Gastrocnemius medialis (tissue), 4 donors: ENCODE measurements around the gene ARL5C. TPM values are rescaled to one million over a fixed set of nuclear protein-coding genes. Genes with fewer than 3 reads are reported as not detected.

Experiments used
- ATAC-seq, 2 donors: fragments of 150-250 bp; one replicate each; pipeline ENCODE4 v1.9.1; 2016
- DNase-seq, 2 donors: peaks; one replicate each; pipeline ENCODE4 v3.0.0-alpha.2; 2019
- H3K27ac ChIP-seq, 4 donors: fragments of 200-600 bp; sonication (generic); 1 replicate in 1 of 4; 2 replicates in 3 of 4; pipeline ENCODE4 v1.5.1; 2016 to 2018; ENCODE audit warnings: mild to moderate bottlenecking in 2 of 4, moderate library complexity in 1 of 4
- H3K27me3 ChIP-seq, 3 donors: fragments of 200-600 bp; sonication (generic) in 2 of 3; 1 replicate in 1 of 3; 2 replicates in 2 of 3; pipeline versions ENCODE4 v1.5.1 to v1.6.0; 2016 to 2019; ENCODE audit warnings: mild to moderate bottlenecking in 1 of 3, moderate library complexity in 1 of 3
- H3K36me3 ChIP-seq, 2 donors: fragments of 200-600 bp; sonication (generic) in 1 of 2; one replicate each; pipeline ENCODE4 v1.5.1; 2017 to 2018
- H3K4me1 ChIP-seq, 2 donors: fragments of 200-600 bp; sonication (generic) in 1 of 2; one replicate each; pipeline ENCODE4 v1.5.1; 2016 to 2017; ENCODE audit warnings: mild to moderate bottlenecking in 2 of 2
- H3K4me3 ChIP-seq, 4 donors: fragments of 200-600 bp; sonication (generic) in 3 of 4; 1 replicate in 1 of 4; 2 replicates in 3 of 4; pipeline ENCODE4 v1.5.1; 2016 to 2019; ENCODE audit warnings: mild to moderate bottlenecking in 2 of 4
- H3K9me3 ChIP-seq, 3 donors: fragments of 200-600 bp; sonication (generic) in 2 of 3; 1 replicate in 1 of 3; 2 replicates in 2 of 3; pipeline ENCODE4 v1.5.1; 2016 to 2019
- POLR2A ChIP-seq, 2 donors: fragments of 450-650 bp; IDR thresholded peaks; one replicate each; pipeline ENCODE4 v1.6.1; 2017; ENCODE audit warnings: antibody characterized with exemption in 2 of 2, mild to moderate bottlenecking in 2 of 2, moderate library complexity in 2 of 2
- in situ Hi-C, 4 donors: fragments of 200-750 bp; cut with MboI; loops; one replicate each; pipeline versions ENCODE4 v1.15.0 to v1.8.0; 2017; ENCODE audit warnings: low sequenced_read_pairs in 4 of 4
- intact Hi-C: fragments of 100-400 bp; cut with DNase I; formaldehyde crosslinking; loops from one replicate; pipeline ENCODE4 v1.15.1; 2023; ENCODE audit warnings: low total_unique reads
- total RNA-seq, 4 donors: library from RNA; depleted of rRNA; stranded (reverse); fragments of >200 nt; gene quantifications; one replicate each; pipeline versions ENCODE4 v1.1.0 to v1.2.3, GENCODE V29; 2016
- TF ChIP-seq, protein P1 (sequence below), 5 experiments: fragments of 450-650 bp in 3 of 5; fragments of 200-600 bp in 2 of 5; sonication (generic) in 2 of 5; IDR thresholded peaks in 4 of 5; conservative IDR thresholded peaks in 1 of 5; 1 replicate in 4 of 5; 2 replicates in 1 of 5; pipeline ENCODE4 v1.5.1; 2016 to 2019; ENCODE audit warnings: antibody characterized with exemption in 5 of 5, mild to moderate bottlenecking in 3 of 5, moderate library complexity in 3 of 5

ARL5C gene
- total RNA-seq, 4 donors from 2014 or later, result 0.20 to 0.22 TPM; not detected in 2

DNA sequence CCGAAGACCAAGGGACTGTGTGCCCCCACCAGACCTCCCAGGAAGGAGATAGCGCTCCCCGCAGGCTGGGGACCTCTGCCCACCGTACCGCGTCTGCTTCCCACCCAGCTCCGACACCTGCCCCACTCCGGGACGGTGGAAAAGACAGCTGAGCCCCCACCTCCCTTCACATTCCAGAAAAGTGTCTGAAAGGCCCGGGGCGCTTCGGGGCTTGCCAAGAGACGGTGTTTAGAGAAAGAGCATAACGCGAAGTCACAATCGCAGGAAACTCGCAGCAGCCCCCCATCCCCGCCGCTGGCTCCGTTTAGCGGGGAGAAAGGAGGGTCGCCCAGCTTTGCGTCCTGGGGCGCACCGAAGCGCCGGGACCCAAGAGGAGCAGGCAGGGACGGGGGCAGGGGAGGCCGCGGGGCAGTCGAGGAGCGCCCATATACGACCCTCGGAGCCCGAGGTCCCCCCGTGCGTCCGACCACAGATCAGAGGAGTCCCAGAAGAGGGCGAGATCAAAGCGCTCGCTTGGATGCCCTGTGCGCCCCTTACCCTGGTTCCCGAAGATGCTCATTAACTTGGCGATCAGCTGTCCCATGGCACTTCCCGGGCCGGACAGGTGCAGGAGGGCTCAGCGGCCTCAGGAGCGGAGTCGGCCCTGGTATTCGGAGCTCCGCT, 652 bp downstream of the ARL5C start:
- H3K4me1 ChIP-seq, result peaks cover 8 to 14% of the 10 kb centered on the region in 2 donors
- DNase-seq, result no peak
- no peaks in the 10 kb centered on the region for H3K9me3 ChIP-seq
- in situ Hi-C loops, result loop anchor here in 2 of 4 donors (10.0 to 25.0 kb wide), 3 partner anchors 69 to 303 kb away; partner anchors contain the start of genes LASP1 (in 1 of the 2) and RPL23 (in 1 of the 2)
- TF ChIP-seq, protein P1, sequence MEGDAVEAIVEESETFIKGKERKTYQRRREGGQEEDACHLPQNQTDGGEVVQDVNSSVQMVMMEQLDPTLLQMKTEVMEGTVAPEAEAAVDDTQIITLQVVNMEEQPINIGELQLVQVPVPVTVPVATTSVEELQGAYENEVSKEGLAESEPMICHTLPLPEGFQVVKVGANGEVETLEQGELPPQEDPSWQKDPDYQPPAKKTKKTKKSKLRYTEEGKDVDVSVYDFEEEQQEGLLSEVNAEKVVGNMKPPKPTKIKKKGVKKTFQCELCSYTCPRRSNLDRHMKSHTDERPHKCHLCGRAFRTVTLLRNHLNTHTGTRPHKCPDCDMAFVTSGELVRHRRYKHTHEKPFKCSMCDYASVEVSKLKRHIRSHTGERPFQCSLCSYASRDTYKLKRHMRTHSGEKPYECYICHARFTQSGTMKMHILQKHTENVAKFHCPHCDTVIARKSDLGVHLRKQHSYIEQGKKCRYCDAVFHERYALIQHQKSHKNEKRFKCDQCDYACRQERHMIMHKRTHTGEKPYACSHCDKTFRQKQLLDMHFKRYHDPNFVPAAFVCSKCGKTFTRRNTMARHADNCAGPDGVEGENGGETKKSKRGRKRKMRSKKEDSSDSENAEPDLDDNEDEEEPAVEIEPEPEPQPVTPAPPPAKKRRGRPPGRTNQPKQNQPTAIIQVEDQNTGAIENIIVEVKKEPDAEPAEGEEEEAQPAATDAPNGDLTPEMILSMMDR (IDR thresholded peaks at IDR 0.05 in 4 of 5, conservative IDR thresholded peaks at IDR 0.05 in 1 of 5), result no peak
- TF ChIP-seq POLR2A (IDR thresholded peaks at IDR 0.05), result no peak
- H3K27me3 ChIP-seq, result no peaks in the 10 kb centered on the region
- intact Hi-C loops, result loop anchor here (2.0 kb wide), 1 partner anchor 79 kb away; no protein-coding TSS in a partner anchor
- peak overlapping the region; percentile 7 to 45 (median 16) for H3K27ac ChIP-seq
- no peaks in the 10 kb centered on the region for H3K36me3 ChIP-seq
- peak overlapping the region; percentile 57 to 67 (median 58) for H3K4me3 ChIP-seq
- peak; percentile 8 for ATAC-seq

DNA sequence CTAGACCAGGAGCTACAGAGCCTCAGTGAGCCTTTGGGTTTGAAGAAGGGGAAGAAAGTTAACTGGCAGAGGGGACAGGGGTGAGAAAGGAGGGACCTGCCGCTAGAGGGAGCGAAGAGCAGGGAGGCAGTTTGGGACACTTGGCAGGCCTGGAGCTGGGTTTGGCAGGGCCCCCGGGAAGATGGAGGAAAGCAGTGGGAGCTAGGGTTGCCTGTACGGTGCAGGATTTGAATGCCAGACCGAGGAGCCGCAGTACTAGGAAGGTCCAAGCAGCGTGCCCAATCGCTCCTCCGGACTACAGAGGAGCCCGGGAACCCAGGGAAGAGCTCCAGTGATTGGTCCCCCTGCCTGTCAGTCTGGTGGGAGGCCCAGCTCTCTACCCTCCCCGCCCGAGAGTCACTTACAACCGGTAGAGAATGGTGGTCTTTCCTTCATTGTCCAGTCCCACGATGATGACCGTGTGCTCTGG, 1.3 kb downstream of the ARL5C start:
- intact Hi-C loops (loop anchor here (1.0 to 2.0 kb wide), 2 partner anchors 11 to 80 kb away; no protein-coding TSS in a partner anchor), in situ Hi-C loops (loop anchor here in 2 of 4 donors (10.0 to 25.0 kb wide), 3 partner anchors 70 to 302 kb away; partner anchors contain the start of genes LASP1 (in 1 of the 2) and RPL23 (in 1 of the 2))
- Histone ChIP-seq H3K9me3 (no peaks in the 10 kb centered on the region), H3K4me3 (peak overlapping the region; percentile 57 to 67 (median 58)), H3K36me3 (no peaks in the 10 kb centered on the region), H3K27ac (peak overlapping the region; percentile 8 to 45 (median 28)), H3K4me1 (peaks cover 8 to 14% of the 10 kb centered on the region in 2 donors), H3K27me3 (no peaks in the 10 kb centered on the region)
- TF ChIP-seq, protein P1 (IDR thresholded peaks at IDR 0.05 in 4 of 5, conservative IDR thresholded peaks at IDR 0.05 in 1 of 5), result peak; percentile 74 to 87 (median 86)
- TF ChIP-seq POLR2A (IDR thresholded peaks at IDR 0.05), result no peak
- ATAC-seq (peak; percentile 86 to 92), DNase-seq (peak; percentile 82 to 89)

DNA sequence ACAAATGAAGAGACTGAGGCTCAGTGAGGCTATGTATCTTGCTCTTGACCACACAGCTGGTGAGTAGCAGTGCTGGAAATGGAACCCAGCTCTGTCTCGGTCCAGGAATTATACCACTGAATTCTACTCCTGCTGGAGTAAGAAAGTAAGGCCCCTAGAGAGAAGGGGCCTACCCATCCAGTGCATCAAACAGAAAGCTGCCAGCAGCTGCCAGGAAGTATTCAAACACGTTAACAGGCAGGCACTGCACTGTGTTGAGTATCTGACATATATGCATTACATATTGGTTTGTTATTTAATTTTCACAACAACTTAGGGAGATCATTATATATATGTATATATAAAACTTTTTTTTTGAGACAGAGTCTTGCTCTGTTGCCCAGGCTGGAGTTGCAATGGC, 4.0 kb downstream of the ARL5C start:
- intact Hi-C loops (no loop called here), in situ Hi-C loops (loop anchor here in 2 of 4 donors (10.0 to 25.0 kb wide), 3 partner anchors 73 to 300 kb away; partner anchors contain the start of genes LASP1 (in 1 of the 2) and RPL23 (in 1 of the 2))
- no peaks in the 10 kb centered on the region for H3K27me3 ChIP-seq
- H3K9me3 ChIP-seq, result no peaks in the 10 kb centered on the region
- no peaks in the 10 kb centered on the region for H3K36me3 ChIP-seq
- peaks cover 8 to 9% of the 10 kb centered on the region in 2 donors for H3K4me1 ChIP-seq
- H3K4me3 ChIP-seq, result no peak overlapping the region
- ATAC-seq, result no peak
- DNase-seq, result no peak
- TF ChIP-seq POLR2A (IDR thresholded peaks at IDR 0.05), result no peak
- TF ChIP-seq, protein P1 (IDR thresholded peaks at IDR 0.05 in 4 of 5, conservative IDR thresholded peaks at IDR 0.05 in 1 of 5), result no peak
- no peak overlapping the region for H3K27ac ChIP-seq

DNA sequence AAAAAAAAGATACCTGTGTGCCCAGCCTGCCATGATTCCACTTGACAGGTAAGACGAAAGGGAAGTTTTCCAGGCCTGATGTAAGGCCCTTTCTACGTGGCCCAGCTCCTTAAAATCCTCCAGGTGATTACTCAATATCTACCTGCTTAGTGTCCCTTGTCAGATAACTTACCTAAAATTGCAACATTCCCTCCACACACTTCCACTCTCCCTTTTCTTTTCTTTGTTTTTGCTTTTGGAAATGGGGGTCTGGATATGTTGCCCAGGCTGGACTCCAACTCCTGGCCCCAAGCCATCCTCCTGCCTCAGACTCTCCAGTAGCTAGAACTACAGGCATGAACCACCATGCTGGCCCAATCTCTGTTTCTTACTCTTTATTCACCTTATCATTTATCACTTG, 7.3 kb downstream of the ARL5C start:
- Histone ChIP-seq H3K27ac (no peak overlapping the region), H3K36me3 (no peaks in the 10 kb centered on the region), H3K27me3 (no peaks in the 10 kb centered on the region), H3K4me1 (no peaks in the 10 kb centered on the region), H3K9me3 (no peaks in the 10 kb centered on the region), H3K4me3 (no peak overlapping the region)
- DNase-seq (no peak), ATAC-seq (no peak)
- TF ChIP-seq, protein P1 (IDR thresholded peaks at IDR 0.05 in 4 of 5, conservative IDR thresholded peaks at IDR 0.05 in 1 of 5), result no peak
- TF ChIP-seq POLR2A (IDR thresholded peaks at IDR 0.05), result no peak
- intact Hi-C loops (no loop called here), in situ Hi-C loops (loop anchor here in 1 of 4 donors (25.0 kb wide), 1 partner anchor 296 kb away; the partner anchor contains the start of genes LASP1 and RPL23)
